ENCODE data around the gene POLR3A.

The POLR3A gene

GRCh38 chr10:77975086-77975666 is 54.1 kb downstream of the POLR3A start:
- DNase-seq, result no peak

GRCh38 chr10:77974396-77975074 is 54.8 kb downstream of the POLR3A start:
- DNase-seq, result no peak

DNA sequence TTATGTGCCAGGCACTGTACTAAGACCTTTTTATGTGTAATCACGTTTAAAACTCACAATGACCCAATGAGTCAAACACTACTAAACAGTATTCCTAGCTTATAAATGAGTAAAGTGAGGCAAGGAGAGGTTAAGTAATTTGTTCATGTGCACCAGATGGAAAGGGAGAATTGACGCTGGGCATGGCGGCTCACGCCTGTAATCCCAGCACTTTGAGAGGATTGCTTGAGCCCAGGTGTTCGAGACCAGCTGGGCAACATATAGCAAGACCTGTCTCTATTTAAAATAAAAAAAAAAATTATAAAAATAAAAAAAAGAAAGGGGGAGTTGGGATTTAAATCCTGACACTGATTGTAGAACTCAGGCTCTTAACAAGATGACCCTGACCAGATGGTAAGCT is 56.0 kb downstream of the POLR3A start:
- no peak for DNase-seq

GRCh38 chr10:77972148-77972547 is 57.2 kb downstream of the POLR3A start:
- no peak for DNase-seq

GRCh38 chr10:77971804-77972144 is 57.5 kb downstream of the POLR3A start:
- DNase-seq, result no peak

DNA sequence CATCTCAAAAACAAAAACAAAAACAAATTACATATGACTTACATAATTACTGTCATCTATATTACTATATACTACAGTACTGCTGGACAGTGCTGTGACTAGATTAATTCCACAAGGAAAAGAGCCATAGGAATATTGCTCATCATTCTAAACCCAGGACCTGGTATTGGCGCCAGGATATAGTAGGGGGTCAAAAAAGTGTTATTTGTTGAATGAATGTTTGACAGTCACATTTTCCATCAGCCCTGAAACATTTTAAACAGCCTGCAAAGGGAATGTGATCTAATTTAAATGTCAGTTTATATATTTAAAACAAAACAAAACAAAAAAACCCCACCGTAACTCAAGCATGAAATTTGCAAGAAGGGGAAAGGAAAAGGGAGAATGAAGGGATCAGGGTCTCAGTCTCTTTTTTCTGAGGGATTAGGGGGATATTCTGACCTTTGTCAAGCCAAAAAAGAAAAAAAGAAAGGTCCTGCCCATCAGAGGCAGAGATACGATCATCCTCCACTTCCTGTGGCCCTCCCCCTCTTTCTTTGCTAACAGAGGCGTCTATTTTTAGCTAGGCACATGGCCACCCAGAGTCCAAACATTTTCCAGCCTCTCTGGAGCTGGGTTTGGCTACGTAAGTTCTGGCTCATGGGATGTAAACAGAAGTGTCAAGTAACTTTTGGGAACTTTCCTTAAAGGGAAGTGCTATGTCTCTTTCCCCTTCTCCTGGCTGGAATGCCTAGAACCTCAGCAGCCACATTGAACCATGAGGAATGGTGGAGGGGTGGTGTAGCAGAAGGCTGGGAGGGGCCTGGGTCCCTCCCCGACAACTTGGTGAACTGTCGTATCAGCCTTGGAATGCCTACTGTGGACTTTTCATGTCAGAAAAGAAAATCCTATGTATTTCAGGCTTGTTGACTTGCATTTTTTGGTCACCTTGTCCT is 58.2 kb downstream of the POLR3A start:
- DNase-seq, result no peak

- no peak for DNase-seq
Measured at GRCh38 chr10:77969114-77969513, 60.2 kb downstream of the POLR3A start.

- DNase-seq, result no peak
Measured at GRCh38 chr10:77967611-77968022, 61.7 kb downstream of the POLR3A start.

DNA sequence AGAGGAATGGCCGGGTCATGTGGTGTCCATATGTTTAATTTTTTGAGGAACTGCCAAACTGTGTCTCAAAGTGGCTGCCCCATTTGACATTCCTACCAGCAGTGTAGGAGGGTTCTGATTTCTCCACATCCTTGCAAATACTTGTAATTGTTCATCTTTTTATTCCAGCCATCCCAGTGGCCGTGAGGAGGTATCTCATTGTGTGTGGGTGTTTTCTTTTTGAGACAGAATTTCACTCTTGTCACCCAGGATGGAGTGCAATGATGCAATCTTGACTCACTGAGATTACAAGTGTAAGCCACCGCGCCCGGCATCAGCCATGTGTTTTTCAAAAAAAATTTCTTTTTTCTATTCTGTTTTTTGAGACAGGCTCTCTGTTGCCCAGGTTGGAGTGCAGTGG is 64.0 kb downstream of the POLR3A start:
- DNase-seq, result peak in 1 of 2 donors; percentile 11

DNA sequence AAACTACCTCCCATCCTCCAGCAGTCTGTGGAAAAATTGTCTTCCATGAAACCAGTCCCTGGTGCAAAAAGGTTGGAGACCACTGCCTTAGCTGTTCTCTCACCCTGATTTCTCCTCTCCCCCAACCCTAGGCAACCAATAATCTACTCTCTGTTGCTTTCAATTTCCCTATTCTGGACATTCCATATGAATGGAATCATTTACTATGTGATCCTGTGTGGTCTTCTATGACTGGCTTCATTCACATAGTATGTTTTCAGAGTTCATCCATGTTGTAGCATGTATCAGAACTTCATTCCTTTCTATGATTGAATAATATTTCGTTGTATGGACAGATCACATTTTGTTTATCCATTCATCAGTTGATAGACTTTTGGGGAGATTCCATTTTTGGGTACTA is 64.5 kb downstream of the POLR3A start:
- no peak for DNase-seq

DNA sequence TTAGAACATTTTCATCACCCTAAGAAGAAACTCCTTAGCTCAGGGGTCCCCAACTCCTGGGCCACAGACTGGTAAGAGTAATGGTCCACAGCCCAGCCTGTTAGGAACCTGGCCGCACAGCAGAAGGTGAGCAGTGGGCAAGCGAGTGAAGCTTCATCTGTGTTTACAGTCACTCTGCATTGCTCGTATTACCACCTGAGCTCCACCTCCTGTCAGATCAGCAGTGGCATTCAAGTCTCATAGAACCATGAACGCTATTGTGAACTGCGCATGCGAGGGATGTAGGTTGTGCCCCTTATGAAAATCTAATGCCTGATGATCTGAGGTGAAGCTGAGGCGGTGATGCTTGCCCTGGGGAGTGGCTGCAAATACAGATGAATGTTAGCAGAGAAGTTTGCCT is 65.4 kb downstream of the POLR3A start:
- no peak for DNase-seq

DNA sequence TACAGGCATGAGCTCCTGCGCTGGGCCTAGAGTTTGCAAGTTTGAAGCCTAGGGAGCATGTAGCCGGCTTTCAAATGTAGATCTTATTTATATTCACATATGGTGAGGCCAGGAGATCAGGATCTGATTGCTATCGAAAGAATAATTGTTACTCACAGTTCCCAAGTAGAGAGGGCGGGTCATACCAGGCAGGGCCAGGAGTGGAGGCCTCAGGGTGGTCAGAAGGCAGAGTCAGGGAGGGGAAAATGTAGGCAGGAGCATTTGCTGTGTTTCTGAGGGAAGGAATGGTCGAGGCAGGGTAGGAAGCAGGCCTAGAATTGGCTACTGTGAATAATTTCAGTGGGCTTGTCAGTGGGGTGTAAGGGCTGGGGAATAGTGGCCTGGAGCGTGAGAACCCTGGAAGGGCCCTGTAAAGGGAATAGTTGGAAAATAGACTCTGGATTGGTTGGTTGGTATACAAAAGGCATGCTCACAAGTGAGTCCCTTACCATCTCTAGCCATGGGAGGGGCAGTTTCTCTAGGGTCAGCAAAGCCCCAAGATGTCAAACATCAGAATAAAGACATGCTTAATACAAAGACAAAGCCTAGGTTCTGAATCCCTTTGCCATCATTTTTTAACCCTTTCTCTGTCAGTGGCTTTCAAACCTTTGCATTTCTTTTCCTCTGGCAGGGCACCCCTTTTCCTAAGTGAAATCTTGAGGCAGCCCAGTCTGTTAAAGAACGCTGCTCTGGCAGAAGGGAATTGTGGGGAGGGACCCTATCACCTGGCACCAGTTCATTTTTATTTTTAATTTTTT is 66.8 kb downstream of the POLR3A start:
- DNase-seq, result no peak

DNA sequence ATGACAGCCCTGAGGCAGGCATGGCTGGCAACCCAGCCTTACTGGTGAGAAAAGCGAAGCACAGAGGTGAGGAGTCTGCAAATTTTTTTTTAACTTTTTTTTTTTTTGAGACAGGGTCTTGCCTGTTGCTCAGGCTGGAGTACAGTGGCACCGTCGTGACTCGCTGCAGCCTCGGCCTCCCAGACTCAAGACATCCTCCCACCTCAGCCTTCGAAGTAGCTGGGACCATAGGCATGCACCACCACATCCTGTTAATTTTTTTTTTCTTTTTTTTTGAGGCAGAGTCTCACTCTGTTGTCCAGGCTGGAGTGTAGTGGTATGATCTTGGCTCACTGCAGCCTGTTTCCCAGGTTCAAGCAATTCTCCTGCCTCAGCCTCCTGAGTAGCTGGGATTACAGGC is 67.6 kb downstream of the POLR3A start:
- no peak for DNase-seq

GRCh38 chr10:77960829-77961329 is 68.4 kb downstream of the POLR3A start:
- DNase-seq, result no peak

DNA sequence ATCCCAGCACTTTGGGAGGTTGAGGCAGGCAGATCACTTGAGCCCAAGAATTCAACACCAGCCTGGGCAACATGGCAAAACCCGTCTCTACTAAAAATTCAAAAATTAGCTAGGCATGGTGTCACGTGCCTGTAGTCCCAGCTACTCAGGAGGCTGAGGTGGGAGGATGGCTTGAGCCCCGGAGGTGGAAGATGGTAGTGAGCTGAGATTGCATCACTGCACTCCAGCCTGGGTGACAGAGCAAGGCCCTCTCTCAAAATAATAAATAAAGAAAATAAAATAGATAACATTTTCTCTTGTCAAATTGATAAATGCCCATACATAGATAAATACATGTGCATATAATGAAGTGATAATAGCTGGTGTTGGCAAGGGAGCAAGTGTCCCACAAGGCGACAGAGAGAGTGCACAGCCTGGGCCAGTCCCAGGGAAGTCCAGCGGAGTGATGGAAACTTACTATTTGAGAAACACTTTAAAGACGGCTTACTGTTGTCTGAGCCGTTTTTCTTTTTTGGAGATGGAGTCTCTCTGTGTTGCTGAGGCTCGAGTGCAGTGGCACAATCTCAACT is 69.3 kb downstream of the POLR3A start:
- no peak for DNase-seq

- no peak for DNase-seq
Measured at GRCh38 chr10:77959384-77959783, 69.9 kb downstream of the POLR3A start.

DNA sequence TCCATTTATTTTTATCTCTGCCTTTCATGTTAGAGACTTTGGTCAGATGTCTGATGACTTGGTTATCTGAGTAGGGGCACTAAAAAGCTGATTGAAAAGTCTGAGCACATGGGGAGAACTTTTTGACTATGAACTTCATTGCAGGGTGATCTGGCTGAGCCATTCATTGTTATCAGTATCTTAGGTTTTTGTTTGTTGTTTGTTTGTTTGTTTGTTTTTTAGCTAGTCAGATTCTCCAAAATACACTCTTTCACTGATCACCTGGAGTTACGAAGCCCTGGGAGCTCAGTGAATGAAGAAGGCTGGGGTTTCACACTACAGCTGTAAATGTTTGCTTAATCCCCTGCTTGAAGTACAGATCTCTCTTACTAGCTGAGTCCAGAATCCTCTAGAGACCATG is 74.2 kb downstream of the POLR3A start:
- DNase-seq, result no peak

GRCh38 chr10:77949167-77949566 is 80.1 kb downstream of the POLR3A start:
- DNase-seq, result no peak

DNA sequence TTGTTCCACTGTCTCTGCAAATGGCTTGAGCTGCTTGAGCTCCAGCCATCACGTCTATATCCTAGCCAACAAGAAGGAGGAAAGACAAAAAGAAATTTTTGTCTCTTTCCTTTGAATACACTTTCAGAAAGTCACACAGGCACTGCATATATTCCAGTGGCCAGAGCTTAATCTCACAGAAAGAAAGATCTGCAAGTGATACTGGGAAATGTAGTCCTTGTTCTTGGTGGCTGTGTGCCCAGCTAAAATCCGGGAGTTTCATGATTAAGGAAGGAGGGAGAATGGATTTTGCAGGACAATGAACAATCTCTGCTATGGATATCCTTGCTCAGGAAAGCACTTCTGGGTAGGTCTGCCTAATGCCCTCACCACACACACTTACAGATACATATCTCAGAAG is 83.2 kb downstream of the POLR3A start:
- DNase-seq, result no peak

DNA sequence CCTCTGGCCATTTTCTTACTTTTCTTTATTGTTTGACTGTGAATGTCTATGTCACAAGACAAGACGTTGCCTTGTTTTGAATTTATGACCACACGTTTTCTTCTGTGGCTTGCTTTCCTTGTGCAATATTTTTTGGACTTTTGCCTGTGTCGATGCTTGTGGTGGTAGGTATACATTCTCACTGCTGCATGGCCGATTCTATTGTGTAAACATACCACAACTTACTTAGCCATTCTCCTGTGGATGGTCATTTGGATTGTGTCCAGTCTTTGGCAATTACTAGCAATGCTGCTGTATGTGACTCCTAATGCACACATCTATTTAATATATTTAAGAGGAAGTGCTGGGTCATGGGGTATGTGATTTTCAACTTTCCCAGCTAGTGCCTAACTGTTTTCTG is 84.8 kb downstream of the POLR3A start:
- no peak for DNase-seq

- no peak for DNase-seq
Measured at GRCh38 chr10:77943121-77943901, 86.0 kb downstream of the POLR3A start.

DNA sequence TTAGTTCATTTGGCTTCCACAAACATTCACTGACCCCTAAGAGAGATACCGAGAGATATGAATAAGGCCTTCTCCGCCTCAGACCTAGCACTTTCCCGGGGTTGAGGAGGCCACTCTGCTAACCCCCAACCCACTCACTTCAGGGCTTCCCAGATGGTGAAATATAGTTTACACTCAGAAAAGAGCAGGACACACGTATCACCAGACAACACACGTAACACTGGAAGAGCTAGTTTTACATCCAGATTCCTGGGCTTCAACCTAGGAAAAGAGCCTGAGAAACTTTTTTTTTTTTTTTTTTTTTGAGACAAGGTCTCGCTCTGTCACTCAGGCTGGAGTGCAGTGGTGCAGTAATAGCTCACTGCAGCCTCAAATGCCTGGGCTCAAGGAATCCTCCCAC is 87.5 kb downstream of the POLR3A start:
- DNase-seq, result no peak
